Activated CD4-positive, alpha-beta T cell treated with anti-CD3 and anti-CD28 coated beads for 36 hours (primary cell): ENCODE data around the gene AKNAD1. TPM values are rescaled to one million over a fixed set of nuclear protein-coding genes. Genes with fewer than 3 reads are reported as not detected.
"Not testable (repeated sequence)": the region's sequence is repeated elsewhere in the genome, so short reads cannot be mapped to it uniquely, and the experiment has no call there.

ENCODE experiments used
- ATAC-seq: fragments of 200-7000 bp; cut with Tn5 transposase; one replicate; pipeline ENCODE4 v1.10.0; 2021; ENCODE audit warnings: mild to moderate bottlenecking, moderate library complexity
- CTCF ChIA-PET: fragments of 350-600 bp; sonication (Branson Sonifier 250); formaldehyde crosslinking; loops from one replicate; lab custom pipeline; 2021; ENCODE audit warnings: antibody characterized with exemption; lab: Charles Lee
- POLR2A ChIA-PET: fragments of 350-600 bp; sonication (Branson Sonifier 250); formaldehyde crosslinking; loops from one replicate; lab custom pipeline; 2021; ENCODE audit warnings: antibody characterized with exemption, inconsistent platforms; lab: Charles Lee
- DNase-seq: peaks from one replicate; pipeline ENCODE4 v3.0.0-alpha.2; 2020
- H3K27ac Mint-ChIP-seq: one replicate; pipeline ENCODE4 v1.8.0; 2021; ENCODE audit warnings: mixed read lengths
- H3K27me3 Mint-ChIP-seq: one replicate; pipeline ENCODE4 v1.8.0; 2021; ENCODE audit warnings: mixed read lengths
- H3K36me3 Mint-ChIP-seq: one replicate; pipeline ENCODE4 v1.8.0; 2021; ENCODE audit warnings: low read depth, mixed read lengths
- H3K4me1 Mint-ChIP-seq: one replicate; pipeline ENCODE4 v1.8.0; 2021; ENCODE audit warnings: mixed read lengths
- H3K4me3 Mint-ChIP-seq: one replicate; pipeline ENCODE4 v1.8.0; 2021; ENCODE audit warnings: mild to moderate bottlenecking, moderate library complexity, mixed read lengths
- H3K9me3 Mint-ChIP-seq: one replicate; pipeline ENCODE4 v1.8.0; 2021; ENCODE audit warnings: low read depth, mixed read lengths
- intact Hi-C, 2 experiments: fragments of 100-400 bp; cut with DNase I in 1 of 2; cut with micrococcal nuclease in 1 of 2; formaldehyde crosslinking; loops; one replicate each; pipeline versions ENCODE4 v1.14.2 to v1.15.1; 2022 to 2024; cut with DNase I, micrococcal nuclease
- total RNA-seq, 2 experiments: library from RNA; stranded (reverse); gene quantifications; one replicate each; pipeline ENCODE4 v1.2.3, GENCODE V29; 2021

AKNAD1 gene, protein sequence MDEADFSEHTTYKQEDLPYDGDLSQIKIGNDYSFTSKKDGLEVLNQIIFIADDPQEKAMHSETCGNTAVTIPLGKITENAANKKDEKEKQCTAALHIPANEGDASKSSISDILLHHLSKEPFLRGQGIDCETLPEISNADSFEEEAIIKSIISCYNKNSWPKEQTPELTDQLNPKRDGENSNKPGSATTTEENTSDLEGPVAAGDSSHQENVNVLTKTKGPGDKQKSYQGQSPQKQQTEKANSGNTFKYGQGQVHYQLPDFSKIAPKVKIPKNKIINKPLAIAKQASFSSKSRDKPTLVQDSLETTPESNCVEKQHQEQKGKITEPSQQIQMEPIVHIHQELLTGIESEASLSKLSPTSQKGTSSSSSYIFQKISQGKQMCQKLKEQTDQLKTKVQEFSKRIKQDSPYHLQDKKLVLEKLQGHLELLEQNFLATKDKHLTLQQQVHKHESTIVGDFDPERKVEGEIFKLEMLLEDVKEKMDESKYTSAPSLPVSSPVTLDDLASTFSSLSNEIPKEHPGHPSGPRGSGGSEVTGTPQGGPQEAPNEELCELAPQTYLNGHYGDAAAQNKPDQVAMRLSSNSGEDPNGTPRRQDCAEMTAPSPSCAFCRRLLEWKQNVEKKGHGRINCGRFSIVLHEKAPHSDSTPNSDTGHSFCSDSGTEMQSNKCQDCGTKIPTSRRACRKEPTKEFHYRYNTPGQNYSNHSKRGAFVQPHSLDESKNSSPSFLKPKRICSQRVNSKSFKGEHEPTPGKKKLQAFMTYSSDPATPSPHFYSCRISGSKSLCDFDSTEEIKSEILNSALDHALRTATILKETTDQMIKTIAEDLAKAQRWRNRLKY
- total RNA-seq = not detected

DNA sequence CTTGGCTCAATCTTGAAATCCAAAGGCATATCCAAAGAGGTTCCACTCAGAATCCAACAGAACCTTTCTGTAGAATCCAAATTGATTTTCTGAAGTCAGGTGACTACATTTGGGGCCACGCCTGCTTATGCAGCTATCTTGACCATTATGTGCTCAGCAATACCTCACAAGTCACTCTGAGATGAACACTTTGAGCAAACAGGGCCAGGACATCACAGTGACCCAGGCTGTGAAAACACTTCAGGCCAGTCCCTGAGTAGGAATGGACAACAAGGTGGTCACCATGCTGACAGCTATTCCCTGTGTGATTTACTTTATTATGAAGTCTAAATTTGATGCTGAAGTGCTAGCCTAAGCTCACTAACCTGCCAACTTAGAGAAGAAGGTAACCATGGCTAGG lies at the start of gene AKNAD1:
AKNAD1 (minus strand) TSS at position 101 of the 400 bp plus-strand sequence. CDS start 4,430 bp downstream, outside the sequence.
- H3K4me1 Mint-ChIP-seq = peaks cover 9% of the 10 kb centered on the region
- ChIA-PET CTCF (interaction anchor here (3.1 kb wide), 1 partner anchor 28 kb away, joined by 14 read pairs; no protein-coding TSS in a partner anchor), POLR2A (no interaction called here)
- no peak for ATAC-seq
- no peak for DNase-seq
- H3K27ac Mint-ChIP-seq = no peak within 1 kb of the TSS
- H3K4me3 Mint-ChIP-seq = no peak within 1 kb of the TSS
- H3K27me3 Mint-ChIP-seq = peaks cover 15% of the 10 kb centered on the region
- no peaks in the 10 kb centered on the region for H3K9me3 Mint-ChIP-seq
- intact Hi-C loops = no loop called here
- no peaks in the 10 kb centered on the region for H3K36me3 Mint-ChIP-seq

DNA sequence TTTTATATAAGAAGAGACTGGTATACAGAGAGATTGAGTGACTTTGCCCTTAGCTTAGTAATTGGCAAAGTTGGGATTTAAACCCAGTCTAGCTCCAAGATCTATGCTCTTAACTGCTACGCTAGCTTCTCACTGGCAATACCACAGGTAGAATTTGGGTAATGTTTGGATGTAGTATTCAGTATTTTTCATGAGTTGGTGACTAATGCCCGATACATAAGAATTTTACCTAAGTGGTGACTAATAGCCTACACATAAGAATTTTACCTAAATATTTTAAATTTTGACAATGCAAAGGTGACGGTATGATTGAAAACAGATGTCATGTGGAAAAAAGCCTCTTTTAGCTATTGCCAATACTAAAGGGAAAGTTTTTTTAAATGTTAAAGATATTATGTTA lies 44.2 kb upstream of the AKNAD1 start:
- ChIA-PET CTCF (interaction anchor here (0.7 to 12.6 kb wide), 6 partner anchors 16 to 75 kb away, joined by 3 to 205 read pairs (median 4); no protein-coding TSS in a partner anchor), POLR2A (no interaction called here)
- Mint-ChIP-seq H3K27ac (no peak overlapping the region), H3K9me3 (no peaks in the 10 kb centered on the region), H3K4me1 (no peaks in the 10 kb centered on the region), H3K27me3 (no peaks in the 10 kb centered on the region), H3K36me3 (no peaks in the 10 kb centered on the region), H3K4me3 (no peak overlapping the region)
- DNase-seq (no peak), ATAC-seq (no peak)
- intact Hi-C loops = no loop called here

- H3K27ac Mint-ChIP-seq = no peak overlapping the region
- no peaks in the 10 kb centered on the region for H3K4me1 Mint-ChIP-seq
- DNase-seq (peak; percentile 24), ATAC-seq (peak; percentile 70)
- H3K9me3 Mint-ChIP-seq = no peaks in the 10 kb centered on the region
- ChIA-PET CTCF (interaction anchor here (0.7 to 12.6 kb wide), 17 partner anchors 9 to 769 kb away, joined by 3 to 205 read pairs (median 4); no protein-coding TSS in a partner anchor), POLR2A (no interaction called here)
- no peaks in the 10 kb centered on the region for H3K36me3 Mint-ChIP-seq
- no peaks in the 10 kb centered on the region for H3K27me3 Mint-ChIP-seq
- intact Hi-C loops = loop anchor here (1.0 to 10.0 kb wide), 5 partner anchors 70 to 386 kb away; partner anchors contain the start of gene PRPF38B (in 2 of the 2)
- H3K4me3 Mint-ChIP-seq = no peak overlapping the region
Measured at GRCh38 chr1:108897865-108898720, 41.2 kb upstream of the AKNAD1 start.

DNA sequence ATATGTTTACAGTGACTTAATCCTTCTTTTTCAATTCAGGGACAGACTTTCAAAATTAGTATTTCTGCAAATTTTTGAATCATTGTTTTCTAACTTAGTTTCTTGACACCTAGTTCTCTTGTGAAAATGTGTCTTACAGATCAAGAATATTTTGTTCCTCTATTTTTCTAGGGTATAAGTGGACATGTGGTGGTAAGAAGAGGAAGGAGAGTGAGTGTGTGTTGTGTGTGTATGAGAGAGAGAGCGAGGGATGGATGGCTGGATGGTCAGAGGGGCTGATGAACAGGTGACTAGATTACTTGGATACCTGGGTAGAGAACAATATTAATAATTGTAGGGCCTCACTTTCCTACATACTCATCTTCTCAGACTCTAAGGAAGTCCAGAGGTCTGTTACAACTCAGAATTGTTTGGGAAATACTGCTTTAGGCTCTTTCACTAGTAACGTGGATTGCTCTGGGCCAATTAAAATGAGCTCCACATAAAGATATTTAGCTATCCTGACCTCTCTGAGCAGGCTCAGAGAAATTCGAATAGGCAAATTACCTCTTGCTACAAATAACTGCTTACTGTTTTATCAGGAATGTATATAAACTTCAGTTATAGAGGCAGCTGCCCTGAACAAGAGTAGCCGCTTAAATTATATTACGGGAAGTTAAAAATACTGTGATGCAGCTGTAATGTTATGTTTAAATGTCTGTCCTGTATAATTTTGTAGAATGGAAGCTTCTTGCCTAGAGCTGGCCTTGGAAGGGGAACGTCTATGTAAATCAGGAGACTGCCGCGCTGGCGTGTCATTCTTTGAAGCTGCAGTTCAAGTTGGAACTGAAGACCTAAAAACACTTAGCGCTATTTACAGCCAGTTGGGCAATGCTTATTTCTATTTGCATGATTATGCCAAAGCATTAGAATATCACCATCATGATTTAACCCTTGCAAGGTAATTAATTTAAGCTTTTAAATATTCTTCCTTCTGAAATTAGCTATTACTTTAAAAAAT lies 39.6 kb upstream of the AKNAD1 start:
- POLR2A ChIA-PET = no interaction called here
- H3K4me1 Mint-ChIP-seq = no peaks in the 10 kb centered on the region
- CTCF ChIA-PET = interaction anchor here (0.5 to 12.6 kb wide), 15 partner anchors 8 to 384 kb away, joined by 3 to 205 read pairs (median 4); no protein-coding TSS in a partner anchor
- no peak overlapping the region for H3K4me3 Mint-ChIP-seq
- no peak overlapping the region for H3K27ac Mint-ChIP-seq
- DNase-seq (no peak), ATAC-seq (no peak)
- no peaks in the 10 kb centered on the region for H3K36me3 Mint-ChIP-seq
- no peaks in the 10 kb centered on the region for H3K9me3 Mint-ChIP-seq
- intact Hi-C loops = loop anchor here in 1 of 2 experiments (5.0 to 10.0 kb wide), 2 partner anchors 202 to 384 kb away; partner anchors contain the start of gene PRPF38B
- peaks cover 2% of the 10 kb centered on the region for H3K27me3 Mint-ChIP-seq

DNA sequence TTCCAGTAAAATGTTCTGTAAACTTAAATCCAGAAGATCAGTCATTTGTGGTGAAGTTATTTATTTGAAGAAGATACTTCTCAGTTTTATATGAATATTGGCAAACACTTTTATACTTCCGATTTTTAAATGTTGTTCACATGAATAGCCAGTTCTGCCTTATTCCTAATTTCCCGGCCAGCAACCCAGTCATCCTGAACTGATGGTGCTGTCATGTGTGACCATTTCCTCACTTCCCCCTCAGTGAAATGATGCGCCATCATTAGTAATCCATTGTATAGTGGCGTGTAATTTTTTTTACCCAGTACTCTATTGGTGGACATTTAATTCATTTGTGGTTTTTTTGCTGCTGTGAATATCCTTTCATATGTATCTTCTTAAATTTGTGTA lies 36.2 kb upstream of the AKNAD1 start:
- H3K36me3 Mint-ChIP-seq = no peaks in the 10 kb centered on the region
- CTCF ChIA-PET = interaction anchor here (2.0 kb wide), 2 partner anchors 10 to 64 kb away, joined by 4 to 11 read pairs; no protein-coding TSS in a partner anchor
- H3K4me3 Mint-ChIP-seq = no peak overlapping the region
- H3K27me3 Mint-ChIP-seq = peaks cover 2% of the 10 kb centered on the region
- POLR2A ChIA-PET = no interaction called here
- no peak for ATAC-seq
- intact Hi-C loops = loop anchor here in 1 of 2 experiments (10.0 kb wide), 1 partner anchor 198 kb away; the partner anchor contains the start of gene PRPF38B
- no peaks in the 10 kb centered on the region for H3K9me3 Mint-ChIP-seq
- no peaks in the 10 kb centered on the region for H3K4me1 Mint-ChIP-seq
- H3K27ac Mint-ChIP-seq = no peak overlapping the region
- no peak for DNase-seq

DNA sequence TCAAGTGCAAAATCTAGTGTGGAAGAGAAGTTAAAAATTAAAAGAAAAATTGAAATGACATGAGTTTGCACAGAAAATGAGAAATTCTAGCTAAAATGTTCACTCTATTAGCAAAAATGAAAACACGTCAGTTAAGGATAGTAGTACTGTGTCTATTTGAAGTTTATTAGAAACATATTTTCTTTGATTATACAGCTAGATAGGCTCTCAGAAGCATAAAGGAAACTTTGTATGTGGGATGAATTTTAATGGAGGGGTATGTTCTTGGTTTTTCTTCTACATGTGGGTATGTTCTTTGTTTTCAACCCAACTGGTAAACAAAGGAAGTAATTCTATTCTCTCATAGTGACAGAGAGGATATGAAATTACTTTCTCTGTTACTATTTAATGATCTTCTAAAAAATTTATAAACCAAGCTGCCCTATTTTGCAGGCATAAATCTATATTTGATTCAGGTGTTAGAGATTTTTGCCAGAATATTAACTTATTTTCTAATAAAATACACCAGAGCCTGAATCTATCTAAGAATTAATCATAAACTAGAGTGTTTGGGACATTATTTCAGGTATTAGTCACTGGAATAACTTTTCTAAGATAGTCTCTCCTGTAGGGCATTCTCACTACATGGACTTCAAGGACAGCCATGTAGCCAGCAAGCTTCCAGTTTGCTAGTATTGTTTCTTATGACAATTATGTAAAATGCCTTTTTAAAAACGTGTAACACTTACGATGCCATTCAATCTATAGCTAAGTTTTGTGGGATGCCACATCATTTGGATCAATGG lies 35.7 kb upstream of the AKNAD1 start:
- Mint-ChIP-seq H3K4me3 (no peak overlapping the region), H3K27ac (no peak overlapping the region), H3K36me3 (no peaks in the 10 kb centered on the region), H3K9me3 (no peaks in the 10 kb centered on the region), H3K27me3 (peaks cover 2% of the 10 kb centered on the region), H3K4me1 (no peaks in the 10 kb centered on the region)
- POLR2A ChIA-PET = no interaction called here
- intact Hi-C loops = loop anchor here in 1 of 2 experiments (10.0 kb wide), 1 partner anchor 198 kb away; the partner anchor contains the start of gene PRPF38B
- no peak for ATAC-seq
- DNase-seq = no peak
- CTCF ChIA-PET = interaction anchor here (2.0 kb wide), 2 partner anchors 11 to 63 kb away, joined by 4 to 11 read pairs; no protein-coding TSS in a partner anchor

DNA sequence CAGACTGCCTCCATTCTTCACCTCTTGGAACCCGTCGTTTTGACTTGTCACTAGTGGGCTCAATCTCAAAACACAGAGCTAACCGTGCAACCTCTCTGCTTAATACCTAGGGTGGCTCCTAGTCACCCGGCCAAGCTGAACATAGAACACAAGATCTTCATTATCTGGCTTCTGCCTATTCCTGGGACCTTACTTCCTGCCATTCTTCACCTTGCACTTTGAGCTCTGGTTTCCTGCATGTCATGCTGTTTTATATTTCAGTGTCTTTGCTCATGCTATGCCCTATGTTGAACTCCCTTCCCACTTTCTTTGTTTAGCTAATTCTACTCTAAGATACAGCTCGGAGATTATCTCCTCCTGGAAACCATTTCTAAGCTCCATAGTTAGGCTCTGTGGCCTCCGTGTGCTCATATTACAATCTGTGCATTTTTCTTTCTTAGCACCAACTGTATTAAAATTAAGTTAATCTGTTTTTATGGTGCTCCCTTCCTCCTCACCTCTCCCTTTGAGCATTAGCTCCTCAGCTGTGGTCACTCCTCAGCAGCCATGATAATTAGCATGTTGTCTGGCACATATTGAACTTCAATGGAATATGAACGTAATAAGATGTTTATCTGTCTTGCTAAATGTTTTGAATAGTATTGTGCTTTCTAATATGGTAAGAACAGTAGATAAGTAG lies 33.0 kb upstream of the AKNAD1 start:
- Mint-ChIP-seq H3K36me3 (no peaks in the 10 kb centered on the region), H3K4me1 (no peaks in the 10 kb centered on the region), H3K9me3 (no peaks in the 10 kb centered on the region), H3K27ac (no peak overlapping the region), H3K27me3 (peaks cover 2% of the 10 kb centered on the region), H3K4me3 (no peak overlapping the region)
- no peak for ATAC-seq
- ChIA-PET CTCF (interaction anchor here (0.9 to 2.6 kb wide), 3 partner anchors 9 to 378 kb away, joined by 3 to 13 read pairs (median 3); no protein-coding TSS in a partner anchor), POLR2A (no interaction called here)
- no peak for DNase-seq
- intact Hi-C loops = loop anchor here in 1 of 2 experiments (10.0 kb wide), 1 partner anchor 195 kb away; the partner anchor contains the start of gene PRPF38B

DNA sequence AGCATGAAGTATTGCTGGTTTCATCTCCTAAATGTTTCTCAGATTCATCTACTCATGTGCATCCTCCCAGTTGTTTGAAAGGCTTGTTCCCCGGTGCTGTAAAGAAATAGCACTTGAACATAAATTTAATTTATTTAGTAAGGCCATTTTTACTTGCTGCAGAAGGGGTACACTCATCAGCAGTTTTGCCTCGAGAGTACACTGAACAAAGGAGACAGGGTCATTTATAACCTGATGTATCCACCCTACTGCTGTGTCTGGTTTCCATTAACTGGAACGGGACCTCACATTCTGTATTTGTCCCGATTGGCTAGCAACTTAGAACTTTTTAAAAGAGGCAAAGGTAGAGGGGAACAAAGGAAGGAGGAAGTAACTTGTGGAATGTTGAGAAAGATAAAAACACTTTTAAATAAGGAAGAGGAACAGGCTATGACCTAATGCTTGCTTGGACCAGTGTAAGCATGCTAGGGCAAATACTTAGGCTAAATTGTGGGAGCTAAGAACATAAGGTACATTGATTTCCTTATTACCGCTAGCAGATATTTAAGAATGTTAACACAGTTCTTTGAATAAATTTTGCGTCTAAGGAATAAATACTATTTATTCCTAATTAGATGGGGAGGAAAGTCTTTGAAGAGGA lies 32.2 kb upstream of the AKNAD1 start:
- CTCF ChIA-PET = interaction anchor here (0.9 to 2.6 kb wide), 4 partner anchors 8 to 378 kb away, joined by 3 to 13 read pairs (median 4); no protein-coding TSS in a partner anchor
- H3K27ac Mint-ChIP-seq, POLR2A ChIA-PET: not testable (repeated sequence)

More for the DNA sequence above, 32.2 kb upstream of the AKNAD1 start:
- DNase-seq, intact Hi-C loops, H3K4me1 Mint-ChIP-seq, H3K36me3 Mint-ChIP-seq, H3K27me3 Mint-ChIP-seq, H3K9me3 Mint-ChIP-seq, ATAC-seq, H3K4me3 Mint-ChIP-seq: not testable (repeated sequence)
